MM.1S (cell line): ENCODE measurements around the gene PHF21A.

ENCODE experiments used
- CTCF ChIP-seq: fragments of 300-600 bp; sonication (generic); IDR thresholded peaks from 2 replicates; pipeline ENCODE4 v1.5.1; 2016; ENCODE audit warnings: antibody characterized with exemption, low read length, mixed read lengths
- EZH2 ChIP-seq: fragments of 300-600 bp; sonication (generic); optimal IDR thresholded peaks from 2 replicates; pipeline ENCODE3; 2017; ENCODE audit warnings: low read depth, mild to moderate bottlenecking, antibody characterized with exemption, low read length, mixed read lengths
- EZH2phosphoT487 ChIP-seq: fragments of 300-600 bp; sonication (generic); IDR thresholded peaks from 2 replicates; pipeline ENCODE4 v1.6.1; 2018; ENCODE audit warnings: antibody characterized with exemption, low read length

- no peak for TF ChIP-seq EZH2phosphoT487
- no peak for TF ChIP-seq CTCF
- no peak for TF ChIP-seq EZH2
Measured at GRCh38 chr11:45897556-45897955, 223.7 kb downstream of the PHF21A start.
